ENCODE data around the gene FPGS.

DNA sequence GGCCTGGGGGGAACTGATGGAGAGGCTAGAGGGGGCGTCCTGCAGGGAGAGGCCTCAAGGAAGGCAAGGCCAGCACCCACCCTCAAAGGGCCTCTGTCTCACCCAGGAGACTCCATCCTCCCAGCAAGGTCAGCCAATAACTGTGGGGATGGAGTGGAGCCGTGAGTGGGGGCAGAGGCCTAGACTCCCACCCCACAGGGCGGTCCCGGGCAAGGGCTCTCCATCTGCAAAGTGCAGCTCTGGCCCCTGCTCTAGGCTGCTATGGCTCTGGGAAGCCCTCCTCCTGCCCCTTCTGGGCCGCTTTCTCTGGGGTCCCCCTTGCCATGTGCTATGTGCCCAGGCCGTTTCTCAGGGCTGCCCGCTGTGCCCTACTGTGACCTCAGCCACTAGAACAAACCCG lies 14.0 kb downstream of the FPGS start:
- no peak for TF ChIP-seq BHLHE40 (IDR thresholded peaks at IDR 0.05; ENCODE audit: low read depth, low read length)
- TF ChIP-seq CEBPB (IDR thresholded peaks at IDR 0.05; ENCODE audit: low read depth, low read length) = no peak
- no peak for TF ChIP-seq POLR2A (IDR thresholded peaks at IDR 0.05; ENCODE audit: low read depth, low read length)
- TF ChIP-seq, protein P1, sequence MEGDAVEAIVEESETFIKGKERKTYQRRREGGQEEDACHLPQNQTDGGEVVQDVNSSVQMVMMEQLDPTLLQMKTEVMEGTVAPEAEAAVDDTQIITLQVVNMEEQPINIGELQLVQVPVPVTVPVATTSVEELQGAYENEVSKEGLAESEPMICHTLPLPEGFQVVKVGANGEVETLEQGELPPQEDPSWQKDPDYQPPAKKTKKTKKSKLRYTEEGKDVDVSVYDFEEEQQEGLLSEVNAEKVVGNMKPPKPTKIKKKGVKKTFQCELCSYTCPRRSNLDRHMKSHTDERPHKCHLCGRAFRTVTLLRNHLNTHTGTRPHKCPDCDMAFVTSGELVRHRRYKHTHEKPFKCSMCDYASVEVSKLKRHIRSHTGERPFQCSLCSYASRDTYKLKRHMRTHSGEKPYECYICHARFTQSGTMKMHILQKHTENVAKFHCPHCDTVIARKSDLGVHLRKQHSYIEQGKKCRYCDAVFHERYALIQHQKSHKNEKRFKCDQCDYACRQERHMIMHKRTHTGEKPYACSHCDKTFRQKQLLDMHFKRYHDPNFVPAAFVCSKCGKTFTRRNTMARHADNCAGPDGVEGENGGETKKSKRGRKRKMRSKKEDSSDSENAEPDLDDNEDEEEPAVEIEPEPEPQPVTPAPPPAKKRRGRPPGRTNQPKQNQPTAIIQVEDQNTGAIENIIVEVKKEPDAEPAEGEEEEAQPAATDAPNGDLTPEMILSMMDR (conservative IDR thresholded peaks at IDR 0.05; ENCODE audit: low read depth, low read length) = no peak
- TF ChIP-seq RAD21 (IDR thresholded peaks at IDR 0.05; ENCODE audit: low read length) = no peak
